Thoracic aorta (tissue), 2 donors: ENCODE results near the gene NXPE3. TPM values are rescaled to one million over a fixed set of nuclear protein-coding genes. Genes with fewer than 3 reads are reported as not detected.

ENCODE experiments used
- ATAC-seq: fragments of 150-250 bp; one replicate; pipeline ENCODE4 v1.8.0; 2017; ENCODE audit warnings: low read depth; ENCODE audit not compliant: insufficient number of reproducible peaks, low FRiP score
- DNase-seq: peaks from one replicate; pipeline ENCODE4 v3.0.0-alpha.2; 2020; ENCODE audit warnings: low spot score
- H3K27ac ChIP-seq, 2 donors: fragments of 200-600 bp; sonication (generic); 1 replicate in 1 of 2; 2 replicates in 1 of 2; pipeline ENCODE4 v1.5.1; 2016; ENCODE audit warnings: mild to moderate bottlenecking in 2 of 2, moderate library complexity in 2 of 2
- H3K27me3 ChIP-seq: fragments of 200-600 bp; sonication (generic); replicated peaks from 2 replicates; pipeline ENCODE4 v1.6.0; 2016; ENCODE audit warnings: mild to moderate bottlenecking; ENCODE audit not compliant: insufficient read depth
- H3K36me3 ChIP-seq: fragments of 200-600 bp; sonication (generic); one replicate; pipeline ENCODE4 v1.5.1; 2016
- H3K4me1 ChIP-seq, 2 donors: fragments of 200-600 bp; sonication (generic); 1 replicate in 1 of 2; 2 replicates in 1 of 2; pipeline versions ENCODE4 v1.5.1 to v1.6.0; 2016; ENCODE audit warnings: low read depth in 2 of 2, mild to moderate bottlenecking in 1 of 2; ENCODE audit not compliant: control insufficient read depth in 1 of 2
- H3K4me3 ChIP-seq: fragments of 200-600 bp; sonication (generic); 2 replicates; pipeline ENCODE4 v1.5.1; 2016; ENCODE audit warnings: mild to moderate bottlenecking
- H3K9me3 ChIP-seq: fragments of 200-600 bp; sonication (generic); 2 replicates; pipeline ENCODE4 v1.5.1; 2016
- total RNA-seq, 2 donors: library from RNA; depleted of rRNA; stranded (reverse); fragments of >200 nt; gene quantifications; one replicate each; pipeline versions ENCODE4 v1.1.0 to v1.2.3, GENCODE V29; 2016
- TF ChIP-seq, protein P1 (sequence below): fragments of 200-600 bp; sonication (generic); IDR thresholded peaks from one replicate; pipeline ENCODE4 v1.5.1; 2019; ENCODE audit warnings: antibody characterized with exemption

Gene NXPE3
- total RNA-seq, 2 donors from 2014 or later = 15.7 to 30.7 TPM

DNA sequence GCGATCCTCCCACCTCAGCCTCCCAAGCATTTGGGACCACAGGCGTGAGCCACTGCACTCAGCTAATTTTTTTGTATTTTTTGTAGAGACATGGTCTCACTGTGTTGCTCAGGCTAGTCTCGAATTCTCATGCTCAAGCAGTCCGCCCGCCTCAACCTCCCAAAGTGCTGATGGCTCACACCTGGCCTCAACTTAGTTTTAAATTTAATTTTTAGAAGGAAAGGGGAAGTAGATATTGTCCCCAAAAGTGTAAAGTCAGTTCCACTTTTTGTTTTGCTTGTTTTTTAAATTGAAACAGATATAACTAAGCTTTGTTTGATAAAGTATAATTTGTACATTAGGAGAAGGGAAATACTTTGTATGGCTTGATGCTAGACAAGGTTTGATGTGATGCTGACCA, 39.0 kb downstream of the NXPE3 start:
- peaks cover 14% of the 10 kb centered on the region for H3K36me3 ChIP-seq
- TF ChIP-seq, protein P1, sequence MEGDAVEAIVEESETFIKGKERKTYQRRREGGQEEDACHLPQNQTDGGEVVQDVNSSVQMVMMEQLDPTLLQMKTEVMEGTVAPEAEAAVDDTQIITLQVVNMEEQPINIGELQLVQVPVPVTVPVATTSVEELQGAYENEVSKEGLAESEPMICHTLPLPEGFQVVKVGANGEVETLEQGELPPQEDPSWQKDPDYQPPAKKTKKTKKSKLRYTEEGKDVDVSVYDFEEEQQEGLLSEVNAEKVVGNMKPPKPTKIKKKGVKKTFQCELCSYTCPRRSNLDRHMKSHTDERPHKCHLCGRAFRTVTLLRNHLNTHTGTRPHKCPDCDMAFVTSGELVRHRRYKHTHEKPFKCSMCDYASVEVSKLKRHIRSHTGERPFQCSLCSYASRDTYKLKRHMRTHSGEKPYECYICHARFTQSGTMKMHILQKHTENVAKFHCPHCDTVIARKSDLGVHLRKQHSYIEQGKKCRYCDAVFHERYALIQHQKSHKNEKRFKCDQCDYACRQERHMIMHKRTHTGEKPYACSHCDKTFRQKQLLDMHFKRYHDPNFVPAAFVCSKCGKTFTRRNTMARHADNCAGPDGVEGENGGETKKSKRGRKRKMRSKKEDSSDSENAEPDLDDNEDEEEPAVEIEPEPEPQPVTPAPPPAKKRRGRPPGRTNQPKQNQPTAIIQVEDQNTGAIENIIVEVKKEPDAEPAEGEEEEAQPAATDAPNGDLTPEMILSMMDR = no peak
- H3K9me3 ChIP-seq = no peaks in the 10 kb centered on the region
- no peak overlapping the region for H3K27ac ChIP-seq
- no peaks in the 10 kb centered on the region for H3K27me3 ChIP-seq
- no peak overlapping the region for H3K4me3 ChIP-seq
- DNase-seq = no peak
- H3K4me1 ChIP-seq = no peaks in the 10 kb centered on the region
- no peak for ATAC-seq

- no peak for DNase-seq
- peaks cover 14% of the 10 kb centered on the region for H3K36me3 ChIP-seq
- TF ChIP-seq, protein P1 = no peak
Observed at GRCh38 chr3:101819649-101820206, 40.7 kb downstream of the NXPE3 start.

DNA sequence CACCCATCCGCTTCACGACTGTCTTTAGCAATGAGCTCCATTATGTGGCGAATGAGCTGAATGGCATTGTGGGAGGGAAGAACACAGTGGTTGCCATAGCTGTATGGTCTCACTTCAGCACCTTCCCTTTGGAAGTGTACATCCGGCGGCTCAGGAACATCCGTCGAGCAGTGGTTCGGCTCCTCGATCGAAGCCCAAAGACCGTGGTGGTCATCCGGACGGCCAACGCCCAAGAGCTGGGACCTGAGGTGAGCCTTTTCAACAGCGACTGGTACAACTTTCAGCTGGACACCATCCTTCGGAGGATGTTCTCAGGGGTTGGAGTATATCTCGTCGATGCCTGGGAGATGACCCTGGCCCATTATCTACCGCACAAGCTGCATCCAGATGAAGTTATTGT, 42.5 kb downstream of the NXPE3 start:
- no peak for ATAC-seq
- peaks cover 14% of the 10 kb centered on the region for H3K36me3 ChIP-seq
- H3K4me1 ChIP-seq = peaks cover 3 to 9% of the 10 kb centered on the region in 2 donors
- TF ChIP-seq, protein P1 = no peak
- H3K27me3 ChIP-seq = no peaks in the 10 kb centered on the region
- no peaks in the 10 kb centered on the region for H3K9me3 ChIP-seq
- H3K27ac ChIP-seq = no peak overlapping the region
- DNase-seq = no peak
- no peak overlapping the region for H3K4me3 ChIP-seq

More at GRCh38 chr3:101819649-101820206, 40.7 kb downstream of the NXPE3 start:
- H3K27me3 ChIP-seq = no peaks in the 10 kb centered on the region
- H3K27ac ChIP-seq = no peak overlapping the region
- no peak for ATAC-seq
- H3K4me3 ChIP-seq = no peak overlapping the region
- no peaks in the 10 kb centered on the region for H3K9me3 ChIP-seq
- no peaks in the 10 kb centered on the region for H3K4me1 ChIP-seq

- ATAC-seq (no peak), DNase-seq (no peak)
- Histone ChIP-seq H3K36me3 (peaks cover 14% of the 10 kb centered on the region), H3K9me3 (no peaks in the 10 kb centered on the region), H3K27ac (no peak overlapping the region), H3K4me1 (peaks cover 9 to 15% of the 10 kb centered on the region in 2 donors), H3K4me3 (no peak overlapping the region), H3K27me3 (no peaks in the 10 kb centered on the region)
- TF ChIP-seq, protein P1 = no peak
Observed at GRCh38 chr3:101823525-101823924, 44.5 kb downstream of the NXPE3 start.

DNA sequence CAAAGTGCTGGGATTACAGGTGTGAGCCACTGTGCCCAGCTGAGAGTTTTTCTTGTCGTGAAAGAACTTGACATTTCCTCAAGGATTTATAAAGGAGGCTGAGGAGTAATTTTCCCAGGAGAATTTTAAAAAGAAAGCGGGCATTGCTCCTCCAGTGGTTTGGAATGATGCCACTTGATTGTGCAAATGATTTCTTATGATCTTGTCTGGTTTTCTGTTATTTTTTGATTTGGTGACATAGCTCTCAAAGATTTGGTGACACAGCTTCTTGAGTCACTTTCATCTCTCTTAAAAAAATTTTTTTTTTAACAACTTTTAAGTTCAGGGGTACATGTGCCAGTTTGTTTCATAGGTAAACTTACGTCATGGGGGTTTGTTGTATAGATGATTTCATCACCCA, 45.7 kb downstream of the NXPE3 start:
- peaks cover 14 to 27% of the 10 kb centered on the region in 2 donors for H3K4me1 ChIP-seq
- H3K27ac ChIP-seq = no peak overlapping the region
- DNase-seq (no peak), ATAC-seq (no peak)
- H3K4me3 ChIP-seq = no peak overlapping the region
- H3K36me3 ChIP-seq = peaks cover 14% of the 10 kb centered on the region
- no peaks in the 10 kb centered on the region for H3K27me3 ChIP-seq
- TF ChIP-seq, protein P1 = no peak
- H3K9me3 ChIP-seq = no peaks in the 10 kb centered on the region
